CD4-positive, alpha-beta T cell (primary cell): ENCODE results near the gene JPT1. TPM values are rescaled to one million over a fixed set of nuclear protein-coding genes. Genes with fewer than 3 reads are reported as not detected.

ENCODE experiments used
- ATAC-seq: fragments of 200-7000 bp; cut with Tn5 transposase; one replicate; pipeline ENCODE4 v1.10.0; 2022; ENCODE audit warnings: mild to moderate bottlenecking; ENCODE audit not compliant: poor library complexity
- CTCF ChIA-PET: fragments of 350-600 bp; sonication (Branson Sonifier 250); formaldehyde crosslinking; loops from one replicate; lab custom pipeline; 2021; ENCODE audit warnings: antibody characterized with exemption, inconsistent platforms; lab: Charles Lee
- POLR2A ChIA-PET: fragments of 350-600 bp; sonication (Branson Sonifier 250); formaldehyde crosslinking; loops from one replicate; lab custom pipeline; 2021; ENCODE audit warnings: antibody characterized with exemption, inconsistent platforms; lab: Charles Lee
- DNase-seq, 14 experiments: peaks; one replicate each; pipeline ENCODE4 v3.0.0-alpha.2; 2013 to 2020; ENCODE audit warnings: mixed read lengths in 2 of 14
- H3K27ac ChIP-seq, 2 donors: one replicate each; pipeline versions ENCODE4 v1.5.1 to v1.7.0; 2013; ENCODE audit warnings: low read length in 2 of 2, low read depth in 1 of 2, mild to moderate bottlenecking in 1 of 2
- H3K27me3 ChIP-seq, 2 experiments: 1 replicate in 1 of 2; 2 replicates in 1 of 2; pipeline versions ENCODE4 v1.6.1 to v1.7.0; 2013; ENCODE audit warnings: low read length in 2 of 2, control low read depth in 1 of 2, mild to moderate bottlenecking in 1 of 2, moderate library complexity in 1 of 2; ENCODE audit not compliant: insufficient read depth in 2 of 2, control insufficient read depth in 1 of 2
- H3K36me3 ChIP-seq: one replicate; pipeline ENCODE4 v1.6.1; 2013; ENCODE audit warnings: low read length, control low read depth; ENCODE audit not compliant: insufficient read depth
- H3K4me1 ChIP-seq: one replicate; pipeline ENCODE4 v1.6.1; 2013; ENCODE audit warnings: low read length, control low read depth; ENCODE audit not compliant: insufficient read depth
- H3K4me3 ChIP-seq: one replicate; pipeline ENCODE4 v1.5.1; 2013; ENCODE audit warnings: mild to moderate bottlenecking, low read length, moderate library complexity
- H3K9me3 ChIP-seq, 2 experiments: 1 replicate in 1 of 2; 2 replicates in 1 of 2; pipeline versions ENCODE4 v1.6.1 to v1.7.0; 2013; ENCODE audit warnings: low read length in 2 of 2, mild to moderate bottlenecking in 2 of 2, control low read depth in 1 of 2, moderate library complexity in 1 of 2; ENCODE audit not compliant: control insufficient read depth in 1 of 2, insufficient read depth in 1 of 2
- H3K27ac Mint-ChIP-seq: one replicate; pipeline ENCODE4 v1.8.0; 2020; ENCODE audit warnings: mixed read lengths
- H3K27me3 Mint-ChIP-seq: one replicate; pipeline ENCODE4 v1.8.0; 2021; ENCODE audit warnings: mixed read lengths
- H3K36me3 Mint-ChIP-seq: one replicate; pipeline ENCODE4 v1.8.0; 2021; ENCODE audit warnings: low read depth, mixed read lengths
- H3K4me1 Mint-ChIP-seq: one replicate; pipeline ENCODE4 v1.8.0; 2021; ENCODE audit warnings: low read depth, mixed read lengths
- H3K4me3 Mint-ChIP-seq: one replicate; pipeline ENCODE4 v1.8.0; 2020; ENCODE audit warnings: mild to moderate bottlenecking, mixed read lengths
- H3K9me3 Mint-ChIP-seq: one replicate; pipeline ENCODE4 v1.8.0; 2020; ENCODE audit warnings: mixed read lengths
- intact Hi-C, 2 experiments: fragments of 100-400 bp; cut with DNase I in 1 of 2; cut with micrococcal nuclease in 1 of 2; formaldehyde crosslinking; loops; one replicate each; pipeline versions ENCODE4 v1.15.1 to v1.9.0; 2023 to 2025; cut with DNase I, micrococcal nuclease
- total RNA-seq, 174 experiments: library from RNA in 2 of 174; stranded (reverse) in 2 of 174; gene quantifications; one replicate each; pipeline ENCODE4 v1.2.3 and lab custom pipeline; 2021 to 2026
- TF ChIP-seq, protein P1 (sequence below): fragments of 200-600 bp; IDR thresholded peaks from one replicate; pipeline ENCODE4 v1.8.0; 2022; ENCODE audit warnings: antibody characterized with exemption, mild to moderate bottlenecking

JPT1 gene
- total RNA-seq, 2 experiments from 2014 or later: 21.3 to 25.5 TPM

DNA sequence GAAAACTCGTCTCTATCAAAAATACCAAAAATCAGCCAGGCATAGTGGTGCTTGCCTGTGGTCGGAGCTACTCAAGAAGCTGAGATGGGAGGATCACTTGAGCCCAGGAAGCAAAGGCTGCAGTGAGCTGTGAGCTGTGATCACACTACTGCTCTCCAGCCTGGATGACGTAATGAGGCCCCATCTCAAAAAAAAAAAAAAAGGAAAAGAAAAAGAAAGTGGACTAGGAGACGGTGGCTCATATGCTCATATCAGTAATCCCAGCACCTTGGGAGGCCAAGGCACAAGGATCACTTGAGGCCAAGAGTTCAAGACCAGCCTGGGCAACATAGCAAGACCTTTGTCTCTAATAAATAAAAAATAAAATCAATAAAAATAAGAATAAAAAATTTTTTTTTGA is 37.3 kb upstream of the JPT1 start:
- no peaks in the 10 kb centered on the region for H3K27me3 Mint-ChIP-seq
- H3K36me3 Mint-ChIP-seq: no peaks in the 10 kb centered on the region
- Histone ChIP-seq H3K27ac (no peak overlapping the region), H3K4me1 (no peaks in the 10 kb centered on the region), H3K4me3 (no peak overlapping the region), H3K27me3 (no peaks in the 10 kb centered on the region), H3K36me3 (no peaks in the 10 kb centered on the region), H3K9me3 (no peaks in the 10 kb centered on the region)
- ATAC-seq (no peak), DNase-seq (no peak)
- CTCF ChIA-PET: interaction anchor here (0.7 to 1.5 kb wide), 5 partner anchors 8 to 179 kb away, joined by 3 to 4 read pairs (median 3); partner anchors contain the start of gene MRPL58
- POLR2A ChIA-PET: interaction anchor here (0.6 to 1.4 kb wide), 2 partner anchors 9 to 46 kb away, joined by 3 to 9 read pairs; partner anchors contain the start of gene SUMO2
- H3K4me3 Mint-ChIP-seq: no peak overlapping the region
- H3K9me3 Mint-ChIP-seq: no peaks in the 10 kb centered on the region
- H3K27ac Mint-ChIP-seq: no peak overlapping the region
- TF ChIP-seq, protein P1, sequence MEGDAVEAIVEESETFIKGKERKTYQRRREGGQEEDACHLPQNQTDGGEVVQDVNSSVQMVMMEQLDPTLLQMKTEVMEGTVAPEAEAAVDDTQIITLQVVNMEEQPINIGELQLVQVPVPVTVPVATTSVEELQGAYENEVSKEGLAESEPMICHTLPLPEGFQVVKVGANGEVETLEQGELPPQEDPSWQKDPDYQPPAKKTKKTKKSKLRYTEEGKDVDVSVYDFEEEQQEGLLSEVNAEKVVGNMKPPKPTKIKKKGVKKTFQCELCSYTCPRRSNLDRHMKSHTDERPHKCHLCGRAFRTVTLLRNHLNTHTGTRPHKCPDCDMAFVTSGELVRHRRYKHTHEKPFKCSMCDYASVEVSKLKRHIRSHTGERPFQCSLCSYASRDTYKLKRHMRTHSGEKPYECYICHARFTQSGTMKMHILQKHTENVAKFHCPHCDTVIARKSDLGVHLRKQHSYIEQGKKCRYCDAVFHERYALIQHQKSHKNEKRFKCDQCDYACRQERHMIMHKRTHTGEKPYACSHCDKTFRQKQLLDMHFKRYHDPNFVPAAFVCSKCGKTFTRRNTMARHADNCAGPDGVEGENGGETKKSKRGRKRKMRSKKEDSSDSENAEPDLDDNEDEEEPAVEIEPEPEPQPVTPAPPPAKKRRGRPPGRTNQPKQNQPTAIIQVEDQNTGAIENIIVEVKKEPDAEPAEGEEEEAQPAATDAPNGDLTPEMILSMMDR: no peak
- intact Hi-C loops: no loop called here
- H3K4me1 Mint-ChIP-seq: no peaks in the 10 kb centered on the region

DNA sequence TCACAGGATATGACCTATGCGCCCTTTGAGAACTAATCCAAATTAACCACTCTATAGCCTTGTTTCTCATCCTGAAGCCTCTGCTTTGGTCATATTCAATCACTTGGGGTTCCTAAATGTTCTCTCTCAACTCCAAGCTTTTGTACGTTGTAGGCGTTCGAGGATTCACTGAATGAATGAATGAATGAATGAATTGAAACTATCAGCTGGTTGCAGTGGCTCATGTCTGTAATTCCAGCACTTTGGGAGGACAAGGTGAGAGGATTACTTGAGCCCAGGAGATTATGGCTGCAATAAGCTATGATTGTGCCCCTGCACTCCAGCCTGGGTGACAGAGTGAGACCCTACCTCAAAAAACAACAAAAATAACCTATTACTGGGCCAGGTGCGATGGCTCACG is 34.3 kb upstream of the JPT1 start:
- intact Hi-C loops: no loop called here
- Histone ChIP-seq H3K4me3 (no peak overlapping the region), H3K4me1 (peaks cover 9% of the 10 kb centered on the region), H3K27me3 (no peaks in the 10 kb centered on the region), H3K27ac (no peak overlapping the region), H3K36me3 (no peaks in the 10 kb centered on the region), H3K9me3 (no peaks in the 10 kb centered on the region)
- POLR2A ChIA-PET: interaction anchor here (1.1 kb wide), 1 partner anchor 13 kb away, joined by 4 read pairs; no protein-coding TSS in a partner anchor
- ATAC-seq: no peak
- no peaks in the 10 kb centered on the region for H3K27me3 Mint-ChIP-seq
- no peak overlapping the region for H3K4me3 Mint-ChIP-seq
- TF ChIP-seq, protein P1: no peak
- no peaks in the 10 kb centered on the region for H3K36me3 Mint-ChIP-seq
- no peak for DNase-seq
- CTCF ChIA-PET: no interaction called here
- H3K4me1 Mint-ChIP-seq: peaks cover 11% of the 10 kb centered on the region
- no peak overlapping the region for H3K27ac Mint-ChIP-seq
- H3K9me3 Mint-ChIP-seq: no peaks in the 10 kb centered on the region

DNA sequence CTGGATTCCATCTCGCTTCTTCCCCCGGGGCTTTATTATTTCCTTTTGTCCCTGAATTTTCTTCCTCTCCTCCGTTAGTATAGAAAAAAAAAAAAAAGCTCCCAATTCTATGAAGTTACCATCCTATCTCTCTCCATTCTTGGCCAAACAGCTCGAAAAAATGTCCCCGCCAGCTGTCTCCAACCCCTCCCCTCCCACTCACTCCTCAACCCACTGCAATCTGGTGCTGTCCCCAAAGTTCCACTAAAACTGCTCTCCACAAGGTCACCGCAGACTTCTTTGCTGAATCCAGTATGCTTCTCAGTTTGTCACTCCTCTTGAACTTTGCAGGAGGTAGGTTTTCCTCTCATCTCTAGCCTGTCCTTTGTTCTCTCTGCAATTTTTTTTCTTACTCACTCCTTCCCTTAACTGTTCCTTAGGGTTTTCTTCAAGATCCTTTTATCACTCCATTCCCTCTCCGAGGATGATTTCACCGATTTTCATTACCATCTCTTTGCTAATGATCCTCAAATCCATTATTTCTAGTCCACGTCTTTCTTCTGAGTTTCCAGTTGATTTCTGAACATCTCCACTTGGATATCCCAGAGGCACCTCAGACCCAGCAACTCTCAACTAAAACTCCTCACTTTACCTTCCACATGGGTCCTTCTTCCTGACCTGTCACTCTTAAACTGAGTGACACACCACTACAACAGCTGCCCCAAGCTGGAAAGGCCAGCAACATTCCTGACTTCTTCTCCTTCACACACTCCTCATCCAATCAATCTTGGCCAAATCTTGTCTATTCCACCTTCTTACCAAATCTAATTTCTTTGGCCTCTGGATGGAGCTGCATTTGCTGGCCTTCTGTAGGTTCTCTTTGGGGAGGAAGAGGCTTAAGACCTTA is 29.9 kb upstream of the JPT1 start:
- Mint-ChIP-seq H3K4me1 (peaks cover 39% of the 10 kb centered on the region), H3K9me3 (no peaks in the 10 kb centered on the region), H3K27ac (peak overlapping the region; percentile 87), H3K36me3 (peaks cover 33% of the 10 kb centered on the region), H3K27me3 (no peaks in the 10 kb centered on the region), H3K4me3 (peak overlapping the region; percentile 92)
- no peaks in the 10 kb centered on the region for H3K9me3 ChIP-seq
- CTCF ChIA-PET: interaction anchor here (1.8 to 1.9 kb wide), 4 partner anchors 13 to 87 kb away, joined by 4 to 9 read pairs (median 7); partner anchors contain the start of gene MIF4GD
- no peak for DNase-seq
- no peak for ATAC-seq
- H3K4me1 ChIP-seq: peaks cover 28% of the 10 kb centered on the region
- POLR2A ChIA-PET: interaction anchor here (0.9 to 2.3 kb wide), 11 partner anchors 10 to 159 kb away, joined by 3 to 21 read pairs (median 8); partner anchors contain the start of genes ARMC7, ATP5PD, GGA3 and KCTD2
- no peak overlapping the region for H3K4me3 ChIP-seq
- TF ChIP-seq, protein P1: no peak
- intact Hi-C loops: loop anchor here (1.0 to 5.0 kb wide), 8 partner anchors 21 to 437 kb away; partner anchors contain the start of genes ATP5PD (in 1 of the 2), GRB2 (in 1 of the 2), JPT1 (in 1 of the 2) and KCTD2 (in 1 of the 2)
- H3K27ac ChIP-seq: peak overlapping the region in 1 of 2 donors; percentile 91
- peaks cover 6% of the 10 kb centered on the region for H3K36me3 ChIP-seq
- no peaks in the 10 kb centered on the region for H3K27me3 ChIP-seq
